22Rv1 (cell line): ENCODE data around the gene TRAP1.

ENCODE experiments used
- ZFX ChIP-seq: fragments of 450-650 bp; IDR thresholded peaks from 2 replicates; pipeline ENCODE4 v1.6.1; 2017; ENCODE audit warnings: antibody characterized with exemption, borderline replicate concordance
- TF ChIP-seq, protein P1 (sequence below): fragments of 450-650 bp; IDR thresholded peaks from 2 replicates; pipeline ENCODE4 v1.5.1; 2017; ENCODE audit warnings: mild to moderate bottlenecking

DNA sequence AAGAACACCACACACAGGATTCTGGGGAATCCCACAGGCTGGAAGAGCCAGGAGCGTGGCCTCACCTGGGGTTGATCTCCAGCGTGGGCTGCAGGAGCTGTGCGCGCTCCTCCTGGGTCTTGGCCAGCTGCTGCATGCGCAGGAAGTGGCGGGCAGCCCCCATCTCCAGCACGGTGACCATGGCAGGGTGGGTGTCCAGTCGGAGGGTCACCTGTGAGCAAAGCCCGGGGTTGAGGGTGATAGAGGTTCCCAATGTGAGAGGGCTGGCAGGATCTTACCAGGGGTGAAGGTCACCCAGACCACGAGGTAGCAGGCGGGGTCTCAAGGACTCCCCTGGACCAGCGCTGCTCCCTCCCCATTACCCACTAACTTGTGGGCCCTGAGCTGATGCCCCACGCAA lies 55.4 kb downstream of the TRAP1 start:
- TF ChIP-seq, protein P1, sequence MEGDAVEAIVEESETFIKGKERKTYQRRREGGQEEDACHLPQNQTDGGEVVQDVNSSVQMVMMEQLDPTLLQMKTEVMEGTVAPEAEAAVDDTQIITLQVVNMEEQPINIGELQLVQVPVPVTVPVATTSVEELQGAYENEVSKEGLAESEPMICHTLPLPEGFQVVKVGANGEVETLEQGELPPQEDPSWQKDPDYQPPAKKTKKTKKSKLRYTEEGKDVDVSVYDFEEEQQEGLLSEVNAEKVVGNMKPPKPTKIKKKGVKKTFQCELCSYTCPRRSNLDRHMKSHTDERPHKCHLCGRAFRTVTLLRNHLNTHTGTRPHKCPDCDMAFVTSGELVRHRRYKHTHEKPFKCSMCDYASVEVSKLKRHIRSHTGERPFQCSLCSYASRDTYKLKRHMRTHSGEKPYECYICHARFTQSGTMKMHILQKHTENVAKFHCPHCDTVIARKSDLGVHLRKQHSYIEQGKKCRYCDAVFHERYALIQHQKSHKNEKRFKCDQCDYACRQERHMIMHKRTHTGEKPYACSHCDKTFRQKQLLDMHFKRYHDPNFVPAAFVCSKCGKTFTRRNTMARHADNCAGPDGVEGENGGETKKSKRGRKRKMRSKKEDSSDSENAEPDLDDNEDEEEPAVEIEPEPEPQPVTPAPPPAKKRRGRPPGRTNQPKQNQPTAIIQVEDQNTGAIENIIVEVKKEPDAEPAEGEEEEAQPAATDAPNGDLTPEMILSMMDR, result no peak
- TF ChIP-seq ZFX, result no peak
